ENCODE data around the gene CR1L. TPM values are rescaled to one million over a fixed set of nuclear protein-coding genes. Genes with fewer than 3 reads are reported as not detected.
"Not testable (repeated sequence)": the region's sequence is repeated elsewhere in the genome, so short reads cannot be mapped to it uniquely, and the experiment has no call there.

The CR1L gene
- total and polyA plus RNA-seq, 7 donors: 0.05 TPM; not detected in 6

- H3K27ac ChIP-seq: no peak overlapping the region
- no peaks in the 10 kb centered on the region for H3K36me3 ChIP-seq (ENCODE audit: insufficient read depth in 1 of 2, low read depth in 1 of 2)
- intact Hi-C loops (cut with DNase I): loop anchor here in 1 of 2 donors (10.0 kb wide), 1 partner anchor 135 kb away; no protein-coding TSS in a partner anchor
- no peak for DNase-seq
- H3K4me3 ChIP-seq: no peak overlapping the region
- TF ChIP-seq, protein P1, sequence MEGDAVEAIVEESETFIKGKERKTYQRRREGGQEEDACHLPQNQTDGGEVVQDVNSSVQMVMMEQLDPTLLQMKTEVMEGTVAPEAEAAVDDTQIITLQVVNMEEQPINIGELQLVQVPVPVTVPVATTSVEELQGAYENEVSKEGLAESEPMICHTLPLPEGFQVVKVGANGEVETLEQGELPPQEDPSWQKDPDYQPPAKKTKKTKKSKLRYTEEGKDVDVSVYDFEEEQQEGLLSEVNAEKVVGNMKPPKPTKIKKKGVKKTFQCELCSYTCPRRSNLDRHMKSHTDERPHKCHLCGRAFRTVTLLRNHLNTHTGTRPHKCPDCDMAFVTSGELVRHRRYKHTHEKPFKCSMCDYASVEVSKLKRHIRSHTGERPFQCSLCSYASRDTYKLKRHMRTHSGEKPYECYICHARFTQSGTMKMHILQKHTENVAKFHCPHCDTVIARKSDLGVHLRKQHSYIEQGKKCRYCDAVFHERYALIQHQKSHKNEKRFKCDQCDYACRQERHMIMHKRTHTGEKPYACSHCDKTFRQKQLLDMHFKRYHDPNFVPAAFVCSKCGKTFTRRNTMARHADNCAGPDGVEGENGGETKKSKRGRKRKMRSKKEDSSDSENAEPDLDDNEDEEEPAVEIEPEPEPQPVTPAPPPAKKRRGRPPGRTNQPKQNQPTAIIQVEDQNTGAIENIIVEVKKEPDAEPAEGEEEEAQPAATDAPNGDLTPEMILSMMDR (IDR thresholded peaks at IDR 0.05): no peak
- peaks cover 0 to 2% (median 0%) of the 10 kb centered on the region in 3 donors for H3K27me3 ChIP-seq (ENCODE audit: insufficient read depth in 3 of 3, low read length in 2 of 3)
- no peaks in the 10 kb centered on the region for H3K9me3 ChIP-seq
- 62 to 67% (median 63%) methylated on average over 10 of the region's 10 CpGs for WGBS, 3 donors
- no peak for ATAC-seq
- no peaks in the 10 kb centered on the region for H3K4me1 ChIP-seq
Measured at GRCh38 chr1:207659545-207660153, 14.7 kb downstream of the CR1L start.

DNA sequence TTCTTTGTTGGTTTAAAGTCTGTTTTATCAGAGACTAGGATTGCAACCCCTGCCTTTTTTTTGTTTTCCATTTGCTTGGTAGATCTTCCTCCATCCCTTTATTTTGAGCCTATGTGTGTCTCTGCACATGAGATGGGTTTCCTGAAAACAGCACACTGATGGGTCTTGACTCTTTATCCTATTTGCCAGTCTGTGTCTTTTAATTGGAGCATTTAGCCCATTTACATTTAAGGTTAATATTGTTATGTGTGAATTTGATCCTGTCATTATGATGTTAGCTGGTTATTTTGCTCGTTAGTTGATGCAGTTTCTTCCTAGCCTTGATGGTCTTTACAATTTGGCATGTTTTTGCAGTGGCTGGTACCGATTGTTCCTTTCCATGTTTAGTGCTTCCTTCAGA is 16.5 kb downstream of the CR1L start:
- H3K27me3 ChIP-seq (ENCODE audit: insufficient read depth in 3 of 3, low read length in 2 of 3); ATAC-seq; DNase-seq; H3K4me3 ChIP-seq; intact Hi-C loops (cut with DNase I); H3K9me3 ChIP-seq; H3K27ac ChIP-seq; H3K36me3 ChIP-seq (ENCODE audit: insufficient read depth in 1 of 2, low read depth in 1 of 2); H3K4me1 ChIP-seq: not testable (repeated sequence)
- 96 to 100% (median 100%) methylated on average over 1 of the region's 2 CpGs for WGBS, 3 donors

DNA sequence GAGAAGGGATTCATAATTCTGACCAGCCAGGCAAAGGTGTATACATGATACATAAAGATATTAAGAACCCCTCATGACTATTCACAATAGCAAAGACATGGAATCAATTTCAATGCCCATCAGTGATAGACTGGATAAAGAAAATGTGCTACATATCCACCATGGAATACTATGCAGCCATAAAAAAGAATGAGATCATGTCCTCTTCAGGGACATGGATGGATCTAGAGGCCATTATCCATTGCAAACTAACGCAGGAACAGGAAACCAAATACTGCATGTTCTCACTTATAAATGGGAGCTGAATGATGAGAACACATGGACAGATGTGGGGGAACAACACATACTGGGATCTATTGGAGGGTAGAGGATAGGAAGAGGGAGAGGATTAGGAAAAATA is 21.4 kb downstream of the CR1L start:
- ATAC-seq (no peak), DNase-seq (no peak)
- H3K4me1 ChIP-seq: no peaks in the 10 kb centered on the region
- WGBS, 3 donors: 84 to 85% (median 84%) methylated on average over 1 of the region's 1 CpG
- no peaks in the 10 kb centered on the region for H3K9me3 ChIP-seq
- TF ChIP-seq, protein P1 (IDR thresholded peaks at IDR 0.05): no peak
- no peak overlapping the region for H3K27ac ChIP-seq
- intact Hi-C loops (cut with DNase I): no loop called here
- no peak overlapping the region for H3K4me3 ChIP-seq
- H3K27me3 ChIP-seq (ENCODE audit: insufficient read depth in 3 of 3, low read length in 2 of 3): peaks cover 5 to 50% (median 11%) of the 10 kb centered on the region in 3 donors
- no peaks in the 10 kb centered on the region for H3K36me3 ChIP-seq (ENCODE audit: insufficient read depth in 1 of 2, low read depth in 1 of 2)

GRCh38 chr1:207669528-207670009 is 24.6 kb downstream of the CR1L start:
- H3K36me3 ChIP-seq (ENCODE audit: insufficient read depth in 1 of 2, low read depth in 1 of 2): no peaks in the 10 kb centered on the region
- TF ChIP-seq, protein P1 (IDR thresholded peaks at IDR 0.05): no peak
- H3K4me3 ChIP-seq: peak overlapping the region; percentile 22
- intact Hi-C loops (cut with DNase I): no loop called here
- ATAC-seq: no peak
- 2 to 7% (median 4%) methylated on average over 41 to 44 of the region's 44 CpGs for WGBS, 3 donors
- H3K4me1 ChIP-seq: no peaks in the 10 kb centered on the region
- H3K9me3 ChIP-seq: no peaks in the 10 kb centered on the region
- no peak overlapping the region for H3K27ac ChIP-seq
- peaks cover 6 to 54% (median 15%) of the 10 kb centered on the region in 3 donors for H3K27me3 ChIP-seq (ENCODE audit: insufficient read depth in 3 of 3, low read length in 2 of 3)
- no peak for DNase-seq

DNA sequence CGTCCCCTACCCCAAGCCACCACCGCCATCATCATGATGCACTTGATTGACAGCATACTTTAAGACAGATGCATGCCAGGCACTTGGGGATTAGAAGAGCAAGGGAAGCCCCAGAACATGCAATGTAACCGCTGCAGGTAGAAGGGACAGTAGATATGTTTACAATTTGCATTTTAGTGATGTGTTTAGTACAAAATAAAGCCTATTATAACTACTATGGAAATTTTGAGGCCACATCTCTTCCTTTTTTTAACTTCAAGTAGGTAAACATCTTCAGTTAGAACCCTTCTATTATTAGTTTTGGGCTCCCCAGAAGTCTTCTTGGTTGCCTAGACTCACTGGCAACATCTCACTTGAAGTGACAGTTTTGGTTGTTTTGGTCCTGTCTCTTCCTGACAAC is 25.3 kb downstream of the CR1L start:
- peaks cover 6 to 54% (median 15%) of the 10 kb centered on the region in 3 donors for H3K27me3 ChIP-seq (ENCODE audit: insufficient read depth in 3 of 3, low read length in 2 of 3)
- 62 to 77% (median 73%) methylated on average over 3 of the region's 3 CpGs for WGBS, 3 donors

More for the DNA sequence above, 25.3 kb downstream of the CR1L start:
- ATAC-seq (no peak), DNase-seq (no peak)
- Histone ChIP-seq H3K4me1 (no peaks in the 10 kb centered on the region), H3K27ac (no peak overlapping the region), H3K4me3 (no peak overlapping the region), H3K36me3 (ENCODE audit: insufficient read depth in 1 of 2, low read depth in 1 of 2) (no peaks in the 10 kb centered on the region), H3K9me3 (no peaks in the 10 kb centered on the region)
- TF ChIP-seq, protein P1 (IDR thresholded peaks at IDR 0.05): no peak
- intact Hi-C loops (cut with DNase I): no loop called here

Data from psoas muscle (tissue), 8 donors.